HT1080 (cell line): Measurements from ENCODE around the gene PAK1IP1. TPM values are rescaled to one million over a fixed set of nuclear protein-coding genes. Genes with fewer than 3 reads are reported as not detected.
"Not testable (repeated sequence)": the region's sequence is repeated elsewhere in the genome, so short reads cannot be mapped to it uniquely, and the experiment has no call there.

Experiments used
- DNase-seq: peaks from one replicate; pipeline ENCODE4 v3.0.0-alpha.2; 2015; ENCODE audit warnings: low read depth
- small RNA-seq: library from RNA; depleted of rRNA; stranded (forward); fragments of <200 nt; gene quantifications from one replicate; pipeline ENCODE3, GENCODE V24; 2014
- total RNA-seq: library from RNA; depleted of rRNA; stranded (reverse); fragments of >200 nt; shearing (Covaris generic); gene quantifications from 2 replicates; pipeline ENCODE4 v1.2.3, GENCODE V29; 2014; rRNA removed

Gene PAK1IP1
- total RNA-seq, 1 experiment from 2014 or later, result 57.9 TPM

- no peak for DNase-seq
Measured at GRCh38 chr6:10740061-10740460, 45.3 kb downstream of the PAK1IP1 start.

DNA sequence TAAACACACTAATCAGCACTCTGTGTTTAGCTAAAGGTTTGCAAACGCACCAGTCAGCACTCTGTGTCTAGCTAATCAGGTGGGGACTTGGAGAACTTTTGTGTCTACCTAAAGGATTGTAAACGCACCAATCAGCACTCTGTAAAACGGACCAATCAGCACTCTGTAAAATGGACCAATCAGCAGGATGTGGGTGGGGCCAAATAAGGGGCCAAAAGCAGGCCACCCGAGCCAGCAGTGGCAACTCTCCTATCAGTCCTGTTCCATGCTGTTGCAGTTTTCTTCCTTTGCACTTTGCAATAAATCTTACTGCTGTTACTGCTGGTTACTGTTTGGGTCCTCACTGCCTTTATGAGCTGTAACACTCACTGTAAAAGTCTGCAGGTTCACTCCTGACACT, 46.9 kb downstream of the PAK1IP1 start:
- DNase-seq, result not testable (repeated sequence)

- no peak for DNase-seq
Measured at GRCh38 chr6:10742251-10742650, 47.5 kb downstream of the PAK1IP1 start.

DNA sequence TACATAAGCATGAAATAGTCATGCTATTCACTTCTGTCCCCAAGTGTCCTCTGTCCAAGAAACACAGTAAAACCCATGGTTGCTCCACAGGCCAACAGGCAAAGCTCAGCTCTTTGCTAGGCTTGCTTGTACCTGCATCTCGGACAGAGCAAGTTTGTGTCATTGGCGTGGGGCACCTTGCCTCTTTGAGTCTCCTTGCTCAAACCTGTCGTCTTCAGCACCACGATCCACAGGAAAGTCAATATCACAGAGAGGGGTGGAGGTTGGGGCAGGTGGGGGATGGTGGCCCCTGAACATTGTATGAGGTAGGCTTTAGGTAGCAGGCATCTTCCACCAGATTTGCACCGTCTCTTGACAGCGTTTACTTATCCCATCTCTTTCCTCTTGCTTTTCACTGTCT, 48.7 kb downstream of the PAK1IP1 start:
- DNase-seq, result no peak

GRCh38 chr6:10745116-10745515, 50.3 kb downstream of the PAK1IP1 start:
- no peak for DNase-seq

DNA sequence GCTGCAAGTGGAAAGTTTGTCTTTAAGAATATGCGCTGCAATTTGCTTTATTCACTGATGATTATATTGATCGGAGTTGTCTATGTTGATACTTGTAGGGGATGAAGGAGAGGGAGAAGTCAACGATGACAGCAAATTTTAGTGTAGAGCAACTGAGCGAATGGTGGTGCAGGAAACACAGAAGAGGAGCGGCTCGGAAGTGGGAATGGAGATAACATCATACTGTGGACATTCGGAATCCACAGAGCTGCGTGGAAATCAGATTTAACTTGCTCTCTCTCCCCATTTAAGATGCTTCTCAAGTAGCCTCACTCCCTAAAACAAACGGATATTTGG, 52.1 kb downstream of the PAK1IP1 start:
- DNase-seq, result no peak

DNA sequence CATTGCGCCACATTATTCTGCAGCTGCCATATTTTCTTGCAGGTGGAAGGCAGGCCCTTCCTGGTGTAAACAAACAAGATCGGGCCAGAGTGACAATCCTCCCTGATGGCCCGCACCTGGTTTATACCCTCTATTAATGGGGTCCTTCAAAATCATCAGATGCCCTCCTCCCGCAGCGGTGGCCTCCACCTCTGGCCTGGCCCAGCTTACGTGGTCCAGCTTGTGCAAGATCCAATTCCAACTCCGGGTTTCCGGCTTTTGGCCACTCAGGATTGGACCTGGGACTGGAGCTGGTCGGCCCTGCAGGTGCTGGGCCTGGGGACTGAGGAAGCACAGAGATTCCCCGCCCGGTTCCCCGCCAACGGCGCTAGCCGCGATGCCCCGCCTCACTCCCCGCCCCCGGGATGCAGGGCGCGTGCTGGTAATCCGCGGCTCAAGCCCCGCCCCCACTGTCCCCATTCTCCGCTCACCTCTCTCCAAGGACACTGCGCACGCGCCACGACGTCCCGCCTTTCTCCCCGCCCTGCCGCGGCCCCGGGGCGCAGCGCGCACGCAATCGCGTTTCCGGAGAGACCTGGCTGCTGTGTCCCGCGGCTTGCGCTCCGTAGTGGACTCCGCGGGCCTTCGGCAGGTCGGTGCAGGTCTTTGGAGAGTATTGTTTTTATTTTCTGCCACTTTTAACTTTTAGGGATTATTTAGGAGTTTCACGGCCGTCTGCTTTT, 52.6 kb downstream of the PAK1IP1 start, which contains the start of gene TMEM14B:
TSS of gene TMEM14B (plus strand) at position 555 of the 722 bp plus-strand sequence. CDS start 1,441 bp downstream, outside the sequence.
- peak; percentile 96 for DNase-seq

- DNase-seq, result no peak
Measured at GRCh38 chr6:10749734-10750133, 55.0 kb downstream of the PAK1IP1 start.

- not testable (repeated sequence) for DNase-seq
Measured at GRCh38 chr6:10750568-10750967, 55.8 kb downstream of the PAK1IP1 start.

DNA sequence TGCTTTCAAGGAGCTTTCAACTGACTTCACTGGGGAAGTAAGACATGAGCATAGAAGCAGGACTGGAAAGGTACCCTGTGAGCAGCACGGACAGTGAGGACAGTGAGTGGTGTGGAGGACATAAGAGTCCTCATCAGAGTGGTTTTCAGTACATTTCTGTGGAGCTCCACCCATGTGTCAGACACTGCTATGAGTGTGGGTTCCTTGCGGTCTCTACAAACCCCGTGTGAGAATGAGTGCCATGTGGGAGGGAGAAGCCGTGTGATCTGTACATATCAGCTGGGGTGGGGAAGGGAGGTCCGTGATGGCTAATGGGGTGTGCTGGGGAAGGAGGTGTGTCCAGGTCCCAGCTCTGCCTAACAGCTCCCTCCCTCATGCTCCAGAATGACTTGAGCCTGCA, 57.0 kb downstream of the PAK1IP1 start:
- DNase-seq, result not testable (repeated sequence)

DNA sequence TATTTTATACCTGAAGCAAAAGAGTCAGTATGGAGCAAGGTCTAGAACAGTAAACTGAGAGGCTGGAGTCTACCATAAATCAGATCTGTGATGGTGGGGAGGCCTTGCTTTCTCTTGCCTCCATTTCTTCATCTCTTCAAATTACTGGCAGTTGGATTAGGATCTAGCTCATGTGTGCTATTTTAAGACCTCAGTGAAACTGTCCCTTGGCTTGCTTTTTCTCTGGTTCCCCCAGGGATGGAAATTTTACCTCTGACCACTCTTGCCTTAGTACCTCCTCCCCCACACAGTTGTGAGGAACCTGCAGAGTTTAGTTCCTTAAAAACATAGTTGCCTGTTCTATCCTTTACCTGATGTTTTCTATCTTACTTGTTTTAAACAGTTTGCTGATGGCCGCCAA, 61.3 kb downstream of the PAK1IP1 start:
- no peak for DNase-seq

Small RNAs within 50 kb of the gene (small RNA-seq; reads per million reads assigned to genes)
- gene RF00019, result not detected
- gene RNA5SP203, result not detected

Other genes starting within 250 kb of the PAK1IP1 start
- 6.4 and 7.3 TPM in 2 replicates for gene GCNT2, start 173.6 kb upstream of the PAK1IP1 start, total RNA-seq
- 1.9 and 2.9 TPM in 2 replicates for gene C6orf52, start 356 bp upstream of the PAK1IP1 start, total RNA-seq
- 137 and 140 TPM in 2 replicates for gene TMEM14C, start 28.1 kb downstream of the PAK1IP1 start, total RNA-seq
- 120 and 122 TPM in 2 replicates for gene TMEM14B, start 52.8 kb downstream of the PAK1IP1 start, total RNA-seq
- 0.07 TPM in 1 of 2 replicates, not detected in the other for gene MAK, start 143.6 kb downstream of the PAK1IP1 start, total RNA-seq
- not detected in 2 replicates for gene GCM2, start 187.1 kb downstream of the PAK1IP1 start, total RNA-seq
- not detected in 2 replicates for gene SYCP2L, start 192.1 kb downstream of the PAK1IP1 start, total RNA-seq